ENCODE measurements around the gene EXOSC9. TPM values are rescaled to one million over a fixed set of nuclear protein-coding genes. Genes with fewer than 3 reads are reported as not detected.
A peak's percentile ranks its signal among the peaks of the same experiment; 100 is the strongest.

The EXOSC9 gene
- total and polyA plus RNA-seq, 2 donors (not counting 1 experiment from before 2014, with no cell fraction given): 15.5 to 33.8 TPM

GRCh38 chr4:121776610-121777401 is 24.3 kb upstream of the EXOSC9 start:
- Histone ChIP-seq H3K4me3 (replicated peaks in 1 of 4; ENCODE audit: control extremely low read depth in 1 of 4, insufficient read depth in 1 of 4, low read depth in 3 of 4, low read length in 4 of 4) (no peak overlapping the region), H3K36me3 (ENCODE audit: control insufficient read depth, insufficient read depth, low read length) (no peaks in the 10 kb centered on the region), H3K9ac (ENCODE audit: insufficient read depth, low read length) (no peak overlapping the region), H2AFZ (ENCODE audit: low read length) (no peak overlapping the region), H3K79me2 (ENCODE audit: control insufficient read depth, insufficient read depth, low read length) (no peaks in the 10 kb centered on the region), H4K20me1 (ENCODE audit: control insufficient read depth, extremely low read depth, insufficient read depth, low read length) (no peaks in the 10 kb centered on the region), H3K27me3 (ENCODE audit: control insufficient read depth, insufficient read depth, low read length) (peaks cover 2% of the 10 kb centered on the region), H3K9me3 (ENCODE audit: control insufficient read depth, insufficient read depth, low read depth, low read length) (no peaks in the 10 kb centered on the region), H3K27ac (ENCODE audit: insufficient read depth, low read length) (no peak overlapping the region), H3K4me2 (ENCODE audit: extremely low read depth, insufficient read depth, low read length) (no peak overlapping the region), H3K4me1 (ENCODE audit: control insufficient read depth, extremely low read depth, insufficient read depth, low read length) (peaks cover 2% of the 10 kb centered on the region)
- DNase-seq (ENCODE audit: low read depth in 2 of 2): no peak
- TF ChIP-seq EZH2 (IDR thresholded peaks at IDR 0.05; ENCODE audit: low read length, missing control alignments): no peak

DNA sequence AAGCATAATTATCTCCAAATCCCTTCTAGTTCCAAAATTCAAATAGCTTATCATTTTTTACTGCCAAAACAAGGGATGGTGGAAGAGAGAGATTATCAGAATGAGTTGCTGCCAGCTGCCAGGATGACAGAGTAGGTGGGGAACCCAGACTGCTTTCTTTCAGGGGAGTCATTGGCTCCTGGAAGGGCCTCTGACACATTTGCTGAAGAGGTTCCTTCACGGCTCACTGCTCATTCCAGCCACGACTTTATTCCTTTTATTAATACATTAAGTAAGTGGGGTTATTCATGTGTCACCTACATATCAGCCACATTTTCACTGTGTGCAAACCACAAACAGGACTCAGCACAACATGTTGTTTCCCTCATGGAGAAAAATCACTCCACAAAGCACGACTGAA is 23.5 kb upstream of the EXOSC9 start:
- Histone ChIP-seq H3K36me3 (ENCODE audit: control insufficient read depth, insufficient read depth, low read length) (no peaks in the 10 kb centered on the region), H3K27ac (ENCODE audit: insufficient read depth, low read length) (no peak overlapping the region), H3K4me1 (ENCODE audit: control insufficient read depth, extremely low read depth, insufficient read depth, low read length) (peaks cover 2% of the 10 kb centered on the region), H4K20me1 (ENCODE audit: control insufficient read depth, extremely low read depth, insufficient read depth, low read length) (no peaks in the 10 kb centered on the region), H3K4me2 (ENCODE audit: extremely low read depth, insufficient read depth, low read length) (no peak overlapping the region), H3K27me3 (ENCODE audit: control insufficient read depth, insufficient read depth, low read length) (no peaks in the 10 kb centered on the region), H2AFZ (ENCODE audit: low read length) (no peak overlapping the region), H3K4me3 (replicated peaks in 1 of 4; ENCODE audit: control extremely low read depth in 1 of 4, insufficient read depth in 1 of 4, low read depth in 3 of 4, low read length in 4 of 4) (no peak overlapping the region), H3K79me2 (ENCODE audit: control insufficient read depth, insufficient read depth, low read length) (no peaks in the 10 kb centered on the region), H3K9me3 (ENCODE audit: control insufficient read depth, insufficient read depth, low read depth, low read length) (no peaks in the 10 kb centered on the region), H3K9ac (ENCODE audit: insufficient read depth, low read length) (no peak overlapping the region)
- DNase-seq (ENCODE audit: low read depth in 2 of 2): peak in 1 of 2 donors; percentile 74
- TF ChIP-seq EZH2 (IDR thresholded peaks at IDR 0.05; ENCODE audit: low read length, missing control alignments): no peak
- no peak for TF ChIP-seq CTCF (conservative IDR thresholded peaks at IDR 0.05 in 1 of 2, IDR thresholded peaks at IDR 0.05 in 1 of 2; ENCODE audit: low read depth in 1 of 2, low read length in 2 of 2)

- Histone ChIP-seq H2AFZ (ENCODE audit: low read length) (no peak overlapping the region), H4K20me1 (ENCODE audit: control insufficient read depth, extremely low read depth, insufficient read depth, low read length) (no peaks in the 10 kb centered on the region), H3K36me3 (ENCODE audit: control insufficient read depth, insufficient read depth, low read length) (no peaks in the 10 kb centered on the region), H3K4me3 (replicated peaks in 1 of 4; ENCODE audit: control extremely low read depth in 1 of 4, insufficient read depth in 1 of 4, low read depth in 3 of 4, low read length in 4 of 4) (no peak overlapping the region), H3K79me2 (ENCODE audit: control insufficient read depth, insufficient read depth, low read length) (no peaks in the 10 kb centered on the region), H3K9me3 (ENCODE audit: control insufficient read depth, insufficient read depth, low read depth, low read length) (no peaks in the 10 kb centered on the region), H3K4me1 (ENCODE audit: control insufficient read depth, extremely low read depth, insufficient read depth, low read length) (peaks cover 2% of the 10 kb centered on the region), H3K27ac (ENCODE audit: insufficient read depth, low read length) (no peak overlapping the region), H3K27me3 (ENCODE audit: control insufficient read depth, insufficient read depth, low read length) (no peaks in the 10 kb centered on the region), H3K9ac (ENCODE audit: insufficient read depth, low read length) (no peak overlapping the region), H3K4me2 (ENCODE audit: extremely low read depth, insufficient read depth, low read length) (no peak overlapping the region)
- TF ChIP-seq CTCF (conservative IDR thresholded peaks at IDR 0.05 in 1 of 2, IDR thresholded peaks at IDR 0.05 in 1 of 2; ENCODE audit: low read depth in 1 of 2, low read length in 2 of 2) (no peak), EZH2 (IDR thresholded peaks at IDR 0.05; ENCODE audit: low read length, missing control alignments) (no peak)
- peak in 1 of 2 donors; percentile 87 for DNase-seq (ENCODE audit: low read depth in 2 of 2)
These were observed 22.0 kb upstream of the EXOSC9 start for GRCh38 chr4:121778991-121779628.

Measured in fibroblast of lung (primary cell).